PC-3 (cell line): Measurements from ENCODE around the gene SH3RF3. TPM values are rescaled to one million over a fixed set of nuclear protein-coding genes. Genes with fewer than 3 reads are reported as not detected.
A peak's percentile ranks its signal among the peaks of the same experiment; 100 is the strongest.

Source experiments
- ATAC-seq: fragments of 200-7000 bp; cut with Tn5 transposase; 2 replicates; pipeline ENCODE4 v1.9.1; 2020; ENCODE audit warnings: mild to moderate bottlenecking, moderate library complexity
- BruUV-seq: library from RNA; stranded (reverse); fragments of 400-500 nt; replicated peaks from 2 replicates; lab custom pipeline; 2021; lab: Mats Ljungman, UMichigan
- CTCF ChIA-PET: fragments of 300-600 bp; sonication (Branson Sonifier 250); formaldehyde crosslinking; loops from one replicate; lab custom pipeline; 2022; ENCODE audit warnings: antibody characterized with exemption; lab: Charles Lee
- POLR2A ChIA-PET: fragments of 300-600 bp; sonication (Branson Sonifier 250); formaldehyde crosslinking; loops from one replicate; lab custom pipeline; 2022; ENCODE audit warnings: antibody characterized with exemption; ENCODE audit not compliant: unreplicated experiment; lab: Charles Lee
- DNase-seq: peaks from one replicate; pipeline ENCODE4 v3.0.0-alpha.2; 2015
- H2AFZ ChIP-seq: fragments of 300-600 bp; sonication (generic); 2 replicates; pipeline ENCODE4 v1.6.0; 2016; ENCODE audit warnings: antibody characterized with exemption, low read length
- H3F3A ChIP-seq: fragments of 300-600 bp; sonication (generic); one replicate; pipeline ENCODE4 v1.6.0; 2017; ENCODE audit warnings: antibody characterized with exemption, low read length, control low read depth, mild to moderate bottlenecking; ENCODE audit not compliant: unreplicated experiment
- H3K27ac ChIP-seq: fragments of 300-600 bp; sonication (generic); 2 replicates; pipeline ENCODE4 v1.5.1; 2016; ENCODE audit warnings: mild to moderate bottlenecking, low read length
- H3K27me3 ChIP-seq: fragments of 300-600 bp; sonication (generic); 2 replicates; pipeline ENCODE4 v1.6.1; 2016; ENCODE audit warnings: low read length, mixed read lengths
- H3K36me3 ChIP-seq: fragments of 300-600 bp; sonication (generic); 2 replicates; pipeline ENCODE4 v1.6.1; 2016; ENCODE audit warnings: low read depth, mixed run types, low read length, mixed read lengths
- H3K4me1 ChIP-seq: fragments of 300-600 bp; sonication (generic); 2 replicates; pipeline ENCODE4 v1.5.1; 2016; ENCODE audit warnings: low read length; ENCODE audit not compliant: insufficient read depth
- H3K4me2 ChIP-seq: fragments of 300-600 bp; sonication (generic); 2 replicates; pipeline ENCODE4 v1.6.0; 2016; ENCODE audit warnings: low read length
- H3K4me3 ChIP-seq: fragments of 300-600 bp; sonication (generic); 2 replicates; pipeline ENCODE4 v1.5.1; 2016; ENCODE audit warnings: mild to moderate bottlenecking, low read length, mixed read lengths
- H3K79me2 ChIP-seq: fragments of 300-600 bp; sonication (generic); 2 replicates; pipeline ENCODE4 v1.6.1; 2017; ENCODE audit warnings: low read length, mixed read lengths
- H3K9ac ChIP-seq: fragments of 300-600 bp; sonication (generic); 2 replicates; pipeline ENCODE4 v1.6.0; 2016; ENCODE audit warnings: mild to moderate bottlenecking, low read length
- H3K9me2 ChIP-seq: fragments of 300-600 bp; sonication (generic); replicated peaks from 2 replicates; pipeline ENCODE4 v1.6.1; 2016; ENCODE audit warnings: mixed run types, low read length, mixed read lengths
- H3K9me3 ChIP-seq: fragments of 300-600 bp; sonication (generic); 2 replicates; pipeline ENCODE4 v1.6.1; 2016; ENCODE audit warnings: low read length, mixed read lengths
- H4K20me1 ChIP-seq: fragments of 300-600 bp; sonication (generic); 2 replicates; pipeline ENCODE4 v1.6.1; 2016; ENCODE audit warnings: low read length, mixed read lengths
- CTCF ChIP-seq: fragments of 300-600 bp; sonication (generic); conservative IDR thresholded peaks from 2 replicates; pipeline ENCODE4 v1.5.1; 2017; ENCODE audit warnings: antibody characterized with exemption, low read depth, mild to moderate bottlenecking, low read length
- EZH2 ChIP-seq: fragments of 300-600 bp; sonication (generic); IDR thresholded peaks from one replicate; pipeline ENCODE4 v1.6.1; 2017; ENCODE audit warnings: antibody characterized with exemption, mild to moderate bottlenecking, low read length; ENCODE audit not compliant: unreplicated experiment
- EZH2phosphoT487 ChIP-seq: fragments of 300-600 bp; sonication (generic); IDR thresholded peaks from 2 replicates; pipeline ENCODE4 v1.6.1; 2018; ENCODE audit warnings: mild to moderate bottlenecking, antibody characterized with exemption, low read length, borderline replicate concordance
- intact Hi-C: fragments of 100-400 bp; cut with micrococcal nuclease; formaldehyde crosslinking; loops from 2 replicates; pipeline ENCODE4 v1.9.0; 2023
- total RNA-seq: library from RNA; depleted of rRNA; stranded (reverse); fragments of >200 nt; gene quantifications from 2 replicates; pipeline ENCODE4 v1.2.3, GENCODE V29; 2014

The SH3RF3 gene
- total RNA-seq, 1 experiment from 2014 or later, result 11.7 TPM

GRCh38 chr2:109139865-109140396 is 10.9 kb downstream of the SH3RF3 start:
- 0 out of 2 replicates have a peak, but pooled peaks have one; percentile 21 for ATAC-seq
- no peak overlapping the region for H3K9ac ChIP-seq
- H3K4me2 ChIP-seq, result no peak overlapping the region
- intact Hi-C loops, result loop anchor here (10.0 kb wide), 1 partner anchor 105 kb away; no protein-coding TSS in a partner anchor
- no peak for DNase-seq
- no peaks in the 10 kb centered on the region for H3K9me2 ChIP-seq
- no peak overlapping the region for H3K4me3 ChIP-seq
- H3K27ac ChIP-seq, result no peak overlapping the region
- CTCF ChIA-PET, result no interaction called here
- H3F3A ChIP-seq, result no peaks in the 10 kb centered on the region
- BruUV-seq, result no TSS peak
- peaks cover 28% of the 10 kb centered on the region for H4K20me1 ChIP-seq
- H3K27me3 ChIP-seq, result no peaks in the 10 kb centered on the region
- H3K9me3 ChIP-seq, result no peaks in the 10 kb centered on the region
- no peak overlapping the region for H2AFZ ChIP-seq
- TF ChIP-seq CTCF, result no peak
- no peak for TF ChIP-seq EZH2
- TF ChIP-seq EZH2phosphoT487, result no peak
- POLR2A ChIA-PET, result no interaction called here
- peaks cover 95% of the 10 kb centered on the region for H3K79me2 ChIP-seq
- H3K4me1 ChIP-seq, result peaks cover 8% of the 10 kb centered on the region; the same call in 1 of the 2 replicates
- no peaks in the 10 kb centered on the region for H3K36me3 ChIP-seq

GRCh38 chr2:109141006-109141600 is 12.1 kb downstream of the SH3RF3 start:
- H2AFZ ChIP-seq, result no peak overlapping the region
- no TSS peak for BruUV-seq
- no peak for TF ChIP-seq EZH2phosphoT487
- no peak for TF ChIP-seq EZH2
- TF ChIP-seq CTCF, result no peak
- H3K4me1 ChIP-seq, result peaks cover 7% of the 10 kb centered on the region; the same call in 1 of the 2 replicates
- H3K27ac ChIP-seq, result no peak overlapping the region
- peaks cover 95% of the 10 kb centered on the region for H3K79me2 ChIP-seq
- peaks cover 26% of the 10 kb centered on the region for H4K20me1 ChIP-seq
- ChIA-PET CTCF (no interaction called here), POLR2A (interaction anchor here (0.6 kb wide), 1 partner anchor 23 kb away, joined by 7 read pairs; no protein-coding TSS in a partner anchor)
- ATAC-seq, result no peak
- DNase-seq, result no peak
- no peak overlapping the region for H3K4me2 ChIP-seq
- H3K9ac ChIP-seq, result no peak overlapping the region
- H3K27me3 ChIP-seq, result no peaks in the 10 kb centered on the region
- intact Hi-C loops, result no loop called here
- H3K9me2 ChIP-seq, result no peaks in the 10 kb centered on the region
- no peaks in the 10 kb centered on the region for H3F3A ChIP-seq
- H3K4me3 ChIP-seq, result no peak overlapping the region
- H3K36me3 ChIP-seq, result no peaks in the 10 kb centered on the region
- no peaks in the 10 kb centered on the region for H3K9me3 ChIP-seq

GRCh38 chr2:109141727-109142283 is 12.8 kb downstream of the SH3RF3 start:
- H3K9me3 ChIP-seq, result no peaks in the 10 kb centered on the region
- no peak overlapping the region for H3K4me3 ChIP-seq
- H3K79me2 ChIP-seq, result peaks cover 92% of the 10 kb centered on the region
- H4K20me1 ChIP-seq, result peaks cover 19% of the 10 kb centered on the region
- H3K36me3 ChIP-seq, result no peaks in the 10 kb centered on the region
- intact Hi-C loops, result no loop called here
- H3K27ac ChIP-seq, result no peak overlapping the region
- no peak overlapping the region for H3K9ac ChIP-seq
- BruUV-seq, result no TSS peak
- no peak overlapping the region for H3K4me2 ChIP-seq
- TF ChIP-seq CTCF, result no peak
- TF ChIP-seq EZH2phosphoT487, result no peak
- no peak for TF ChIP-seq EZH2
- no peaks in the 10 kb centered on the region for H3K4me1 ChIP-seq
- H3K27me3 ChIP-seq, result no peaks in the 10 kb centered on the region
- ChIA-PET CTCF (no interaction called here), POLR2A (no interaction called here)
- no peak overlapping the region for H2AFZ ChIP-seq
- DNase-seq (no peak), ATAC-seq (no peak)
- H3F3A ChIP-seq, result no peaks in the 10 kb centered on the region
- H3K9me2 ChIP-seq, result no peaks in the 10 kb centered on the region
